ENCODE measurements around the gene SIX3.

The SIX3 gene

DNA sequence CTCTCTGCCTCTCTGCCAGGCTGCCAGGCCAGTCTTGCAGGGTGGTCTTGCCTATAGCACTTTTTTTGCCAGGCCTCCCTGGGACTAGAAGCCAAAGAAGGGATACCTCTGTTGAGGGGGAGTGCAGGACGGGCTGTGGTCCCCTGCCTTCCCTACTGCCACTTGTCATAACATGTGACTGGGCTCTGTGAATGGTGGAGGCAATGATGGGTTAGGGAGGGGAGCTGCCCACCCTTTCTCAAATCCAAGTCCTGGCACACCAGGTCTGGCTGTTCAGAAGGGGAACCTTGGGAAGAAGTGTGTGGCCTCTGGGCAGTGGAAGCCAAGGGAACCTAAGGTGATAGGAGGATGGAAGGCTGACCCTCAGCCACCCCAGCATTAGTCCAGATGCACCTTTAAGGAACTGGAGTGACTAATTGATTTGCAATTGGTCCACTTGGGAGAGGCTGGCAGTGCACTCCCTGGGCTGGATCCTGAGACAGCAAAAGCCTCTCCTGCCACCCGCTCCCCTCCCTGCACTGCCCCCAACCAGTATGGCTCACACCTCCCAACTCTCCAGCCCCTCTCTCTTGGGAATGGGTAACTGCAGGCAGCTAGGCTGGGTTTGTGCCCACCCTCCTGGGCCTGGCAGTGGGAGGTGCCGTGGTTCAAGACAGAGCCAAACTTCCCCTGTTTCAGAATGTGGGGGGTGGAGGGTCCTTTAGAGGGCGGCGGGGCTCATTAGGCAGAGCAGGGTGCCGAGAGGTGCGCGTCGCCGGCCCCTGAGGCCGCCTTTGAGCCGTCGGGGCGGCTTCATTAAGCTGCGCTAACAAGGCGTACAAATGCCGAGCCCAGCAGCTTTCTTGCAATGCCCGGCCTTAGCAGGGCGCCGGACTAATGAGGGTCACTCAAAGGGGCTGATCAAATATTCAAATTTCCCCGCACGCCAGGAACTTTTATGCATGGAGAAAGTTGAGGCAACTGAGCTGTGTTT, 4.5 kb upstream of the SIX3 start:
- no peaks in the 10 kb centered on the region for H3F3A ChIP-seq (ENCODE audit: insufficient read depth, low read length)
- H3K9me3 ChIP-seq (ENCODE audit: low read length): no peaks in the 10 kb centered on the region
- H3K4me2 ChIP-seq (ENCODE audit: low read length): no peak overlapping the region
- no peak overlapping the region for H3K27ac ChIP-seq (ENCODE audit: low read depth, low read length, poor library complexity, severe bottlenecking)
- no peak overlapping the region for H3K4me3 ChIP-seq (ENCODE audit: low read depth, low read length, poor library complexity, severe bottlenecking)
- no peaks in the 10 kb centered on the region for H3K79me2 ChIP-seq (ENCODE audit: insufficient read depth, low read length)
- H3K36me3 ChIP-seq (ENCODE audit: insufficient read depth, low read length): no peaks in the 10 kb centered on the region
- no peak overlapping the region for H2AFZ ChIP-seq (ENCODE audit: low read length)
- H3K4me1 ChIP-seq (ENCODE audit: insufficient read depth, low read length, severe bottlenecking): no peaks in the 10 kb centered on the region
- H3K9ac ChIP-seq (ENCODE audit: low read length): no peak overlapping the region
- no peaks in the 10 kb centered on the region for H4K20me1 ChIP-seq (ENCODE audit: insufficient read depth, low read length)
- TF ChIP-seq, protein P1, sequence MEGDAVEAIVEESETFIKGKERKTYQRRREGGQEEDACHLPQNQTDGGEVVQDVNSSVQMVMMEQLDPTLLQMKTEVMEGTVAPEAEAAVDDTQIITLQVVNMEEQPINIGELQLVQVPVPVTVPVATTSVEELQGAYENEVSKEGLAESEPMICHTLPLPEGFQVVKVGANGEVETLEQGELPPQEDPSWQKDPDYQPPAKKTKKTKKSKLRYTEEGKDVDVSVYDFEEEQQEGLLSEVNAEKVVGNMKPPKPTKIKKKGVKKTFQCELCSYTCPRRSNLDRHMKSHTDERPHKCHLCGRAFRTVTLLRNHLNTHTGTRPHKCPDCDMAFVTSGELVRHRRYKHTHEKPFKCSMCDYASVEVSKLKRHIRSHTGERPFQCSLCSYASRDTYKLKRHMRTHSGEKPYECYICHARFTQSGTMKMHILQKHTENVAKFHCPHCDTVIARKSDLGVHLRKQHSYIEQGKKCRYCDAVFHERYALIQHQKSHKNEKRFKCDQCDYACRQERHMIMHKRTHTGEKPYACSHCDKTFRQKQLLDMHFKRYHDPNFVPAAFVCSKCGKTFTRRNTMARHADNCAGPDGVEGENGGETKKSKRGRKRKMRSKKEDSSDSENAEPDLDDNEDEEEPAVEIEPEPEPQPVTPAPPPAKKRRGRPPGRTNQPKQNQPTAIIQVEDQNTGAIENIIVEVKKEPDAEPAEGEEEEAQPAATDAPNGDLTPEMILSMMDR (IDR thresholded peaks at IDR 0.05; ENCODE audit: low read length): no peak
- TF ChIP-seq EZH2 (IDR thresholded peaks at IDR 0.05; ENCODE audit: borderline replicate concordance, low read length): no peak
- no peaks in the 10 kb centered on the region for H3K9me2 ChIP-seq (ENCODE audit: low read depth, low read length)
- no peaks in the 10 kb centered on the region for H3K27me3 ChIP-seq (ENCODE audit: insufficient read depth, low read length)

DNA sequence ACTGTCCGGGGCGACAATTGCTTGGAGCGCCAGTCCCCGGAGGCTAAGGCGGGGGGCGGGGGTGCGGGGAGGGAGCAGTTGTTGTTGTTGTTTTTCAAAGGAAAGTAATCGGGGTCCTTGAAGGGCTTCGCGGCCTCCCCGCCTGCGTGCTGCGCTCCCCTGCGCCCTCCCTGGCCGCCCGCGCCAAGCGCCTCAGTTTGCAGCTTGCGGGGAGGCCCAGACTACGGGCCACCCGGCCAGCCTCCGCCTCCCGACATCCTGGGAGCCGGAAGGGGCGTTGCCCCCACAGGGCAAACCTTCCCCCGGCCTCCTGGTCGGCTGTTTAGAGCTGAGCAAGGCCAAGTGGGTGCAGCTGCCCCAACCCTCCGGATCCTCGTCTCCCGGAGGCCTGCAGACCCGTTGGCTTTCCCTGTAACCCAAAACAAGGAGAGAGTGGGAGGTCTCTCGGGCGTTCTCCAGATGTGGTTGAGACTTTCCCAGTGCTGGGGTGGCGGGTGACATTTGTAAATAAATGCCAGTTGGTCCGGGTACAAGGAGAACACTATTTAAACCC, 3.7 kb upstream of the SIX3 start:
- H3K9me3 ChIP-seq (ENCODE audit: low read length): no peaks in the 10 kb centered on the region
- H3F3A ChIP-seq (ENCODE audit: insufficient read depth, low read length): no peaks in the 10 kb centered on the region
- H3K79me2 ChIP-seq (ENCODE audit: insufficient read depth, low read length): no peaks in the 10 kb centered on the region
- H2AFZ ChIP-seq (ENCODE audit: low read length): no peak overlapping the region
- H3K4me3 ChIP-seq (ENCODE audit: low read depth, low read length, poor library complexity, severe bottlenecking): no peak overlapping the region
- no peaks in the 10 kb centered on the region for H3K27me3 ChIP-seq (ENCODE audit: insufficient read depth, low read length)
- H3K9ac ChIP-seq (ENCODE audit: low read length): no peak overlapping the region
- TF ChIP-seq EZH2 (IDR thresholded peaks at IDR 0.05; ENCODE audit: borderline replicate concordance, low read length): no peak
- TF ChIP-seq, protein P1 (IDR thresholded peaks at IDR 0.05; ENCODE audit: low read length): no peak
- H3K9me2 ChIP-seq (ENCODE audit: low read depth, low read length): no peaks in the 10 kb centered on the region
- H4K20me1 ChIP-seq (ENCODE audit: insufficient read depth, low read length): no peaks in the 10 kb centered on the region
- H3K36me3 ChIP-seq (ENCODE audit: insufficient read depth, low read length): no peaks in the 10 kb centered on the region
- H3K4me2 ChIP-seq (ENCODE audit: low read length): no peak overlapping the region
- H3K4me1 ChIP-seq (ENCODE audit: insufficient read depth, low read length, severe bottlenecking): no peaks in the 10 kb centered on the region
- H3K27ac ChIP-seq (ENCODE audit: low read depth, low read length, poor library complexity, severe bottlenecking): no peak overlapping the region

DNA sequence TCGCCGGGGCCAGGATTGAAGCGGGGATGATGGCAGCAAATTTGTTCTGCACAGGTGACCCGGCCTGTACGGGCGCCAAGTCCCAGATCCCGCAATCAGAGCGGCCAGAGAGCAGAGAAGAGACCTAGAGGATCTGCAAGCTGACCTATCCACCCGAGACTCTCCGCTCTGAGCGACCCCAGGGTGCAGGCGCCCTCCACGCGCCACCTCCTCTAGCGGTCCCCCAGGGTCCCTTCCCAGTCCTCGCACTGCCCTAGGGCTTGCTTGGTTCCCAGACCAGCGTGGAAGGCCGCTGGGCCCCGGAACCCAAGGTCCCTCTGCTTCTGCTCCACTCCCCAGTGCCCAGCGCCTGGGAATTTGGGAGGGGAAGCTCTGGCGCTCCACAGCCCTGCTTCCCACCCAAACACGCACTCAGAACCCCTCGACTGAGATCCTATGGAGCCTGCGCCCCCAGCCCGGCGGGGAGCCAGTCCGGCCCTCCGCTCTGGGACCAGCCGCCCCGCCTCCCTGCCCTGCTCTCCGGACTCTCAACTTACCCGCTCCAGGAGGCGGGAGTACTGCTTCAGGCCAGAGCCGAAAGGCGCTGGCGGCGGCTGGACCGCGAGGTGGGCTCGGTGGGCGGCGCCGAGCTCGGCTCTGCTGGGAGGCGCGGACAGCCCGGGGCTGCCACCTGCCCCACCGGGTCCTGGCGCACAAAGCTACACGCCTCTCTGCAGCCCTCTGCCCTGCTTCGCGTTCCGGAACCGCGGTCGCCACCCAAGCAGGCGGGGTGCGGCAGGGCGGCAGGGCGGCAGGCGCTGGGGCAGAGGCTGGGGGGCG, 3.0 kb upstream of the SIX3 start:
- Histone ChIP-seq H3K4me1 (ENCODE audit: insufficient read depth, low read length, severe bottlenecking) (no peaks in the 10 kb centered on the region), H3K27me3 (ENCODE audit: insufficient read depth, low read length) (no peaks in the 10 kb centered on the region), H3K36me3 (ENCODE audit: insufficient read depth, low read length) (no peaks in the 10 kb centered on the region), H3K9me3 (ENCODE audit: low read length) (no peaks in the 10 kb centered on the region), H3K9ac (ENCODE audit: low read length) (no peak overlapping the region), H4K20me1 (ENCODE audit: insufficient read depth, low read length) (no peaks in the 10 kb centered on the region), H3F3A (ENCODE audit: insufficient read depth, low read length) (no peaks in the 10 kb centered on the region), H3K4me3 (ENCODE audit: low read depth, low read length, poor library complexity, severe bottlenecking) (no peak overlapping the region), H3K79me2 (ENCODE audit: insufficient read depth, low read length) (no peaks in the 10 kb centered on the region), H2AFZ (ENCODE audit: low read length) (no peak overlapping the region), H3K27ac (ENCODE audit: low read depth, low read length, poor library complexity, severe bottlenecking) (no peak overlapping the region), H3K4me2 (ENCODE audit: low read length) (no peak overlapping the region), H3K9me2 (ENCODE audit: low read depth, low read length) (no peaks in the 10 kb centered on the region)
- TF ChIP-seq EZH2 (IDR thresholded peaks at IDR 0.05; ENCODE audit: borderline replicate concordance, low read length): no peak

Data from OCI-LY1 (cell line).